Activated naive CD4-positive, alpha-beta T cell treated with anti-CD3 and anti-CD28 coated beads for 36 hours (primary cell): Measurements from ENCODE around the gene PROZ. TPM values are rescaled to one million over a fixed set of nuclear protein-coding genes. Genes with fewer than 3 reads are reported as not detected.

Experiments
- CTCF ChIA-PET: fragments of 350-600 bp; sonication (Branson Sonifier 250); formaldehyde crosslinking; loops from one replicate; lab custom pipeline; 2021; ENCODE audit warnings: antibody characterized with exemption; lab: Charles Lee
- DNase-seq: peaks from one replicate; pipeline ENCODE4 v3.0.0-alpha.2; 2020
- H3K27ac Mint-ChIP-seq: one replicate; pipeline ENCODE4 v1.8.0; 2021; ENCODE audit warnings: mild to moderate bottlenecking, mixed read lengths
- H3K27me3 Mint-ChIP-seq: one replicate; pipeline ENCODE4 v1.8.0; 2021; ENCODE audit warnings: low read depth, mixed read lengths
- H3K36me3 Mint-ChIP-seq: one replicate; pipeline ENCODE4 v1.8.0; 2021; ENCODE audit warnings: low read depth, mixed read lengths
- H3K4me1 Mint-ChIP-seq: one replicate; pipeline ENCODE4 v1.8.0; 2021; ENCODE audit warnings: low read depth, mixed read lengths
- H3K4me3 Mint-ChIP-seq: one replicate; pipeline ENCODE4 v1.8.0; 2021; ENCODE audit warnings: mild to moderate bottlenecking, moderate library complexity, mixed read lengths
- H3K9me3 Mint-ChIP-seq: one replicate; pipeline ENCODE4 v1.8.0; 2021; ENCODE audit warnings: mixed read lengths
- intact Hi-C: fragments of 100-400 bp; cut with micrococcal nuclease; formaldehyde crosslinking; loops from one replicate; pipeline ENCODE4 v1.15.1; 2023
- total RNA-seq, 2 experiments: library from RNA; stranded (reverse); gene quantifications; one replicate each; pipeline ENCODE4 v1.2.3, GENCODE V29; 2021

PROZ gene
- total RNA-seq, 2 experiments from 2014 or later = not detected

DNA sequence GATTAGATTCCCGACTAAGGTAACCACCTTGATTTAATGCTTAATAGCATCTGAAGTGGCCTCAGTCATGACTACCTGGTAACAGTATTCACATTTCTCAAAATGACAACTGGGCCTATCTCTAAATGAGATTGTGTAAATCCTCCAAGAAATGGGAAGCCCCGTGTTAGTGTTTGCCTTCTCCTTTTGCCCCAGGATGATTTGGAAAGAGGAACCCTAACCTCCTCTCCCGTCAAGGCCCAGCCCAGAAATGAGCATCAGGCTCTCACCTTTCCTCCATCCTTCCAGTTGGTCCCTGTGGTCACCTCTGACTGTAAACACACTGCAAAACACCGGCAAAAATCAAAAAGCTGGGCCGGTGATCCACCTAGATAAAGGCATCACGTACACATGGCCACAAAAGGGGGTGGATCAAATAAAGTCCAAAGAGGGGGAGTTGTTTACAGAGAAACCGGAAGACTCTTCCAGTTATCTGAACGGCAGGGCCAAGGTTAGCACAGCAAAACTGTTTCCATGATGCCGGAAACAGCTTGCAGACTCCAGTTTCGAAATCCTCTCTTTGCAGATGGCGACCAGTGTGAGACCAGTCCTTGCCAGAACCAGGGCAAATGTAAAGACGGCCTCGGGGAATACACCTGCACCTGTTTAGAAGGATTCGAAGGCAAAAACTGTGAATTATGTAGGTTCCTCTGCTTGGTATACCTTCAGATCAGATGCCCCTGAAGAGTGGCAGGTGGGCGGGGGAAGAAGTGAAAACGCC is 19.5 kb upstream of the PROZ start:
- H3K36me3 Mint-ChIP-seq = no peaks in the 10 kb centered on the region
- no peaks in the 10 kb centered on the region for H3K27me3 Mint-ChIP-seq
- CTCF ChIA-PET = no interaction called here
- intact Hi-C loops = no loop called here
- H3K9me3 Mint-ChIP-seq = no peaks in the 10 kb centered on the region
- H3K4me1 Mint-ChIP-seq = no peaks in the 10 kb centered on the region
- no peak overlapping the region for H3K4me3 Mint-ChIP-seq
- H3K27ac Mint-ChIP-seq = no peak overlapping the region
- DNase-seq = no peak

DNA sequence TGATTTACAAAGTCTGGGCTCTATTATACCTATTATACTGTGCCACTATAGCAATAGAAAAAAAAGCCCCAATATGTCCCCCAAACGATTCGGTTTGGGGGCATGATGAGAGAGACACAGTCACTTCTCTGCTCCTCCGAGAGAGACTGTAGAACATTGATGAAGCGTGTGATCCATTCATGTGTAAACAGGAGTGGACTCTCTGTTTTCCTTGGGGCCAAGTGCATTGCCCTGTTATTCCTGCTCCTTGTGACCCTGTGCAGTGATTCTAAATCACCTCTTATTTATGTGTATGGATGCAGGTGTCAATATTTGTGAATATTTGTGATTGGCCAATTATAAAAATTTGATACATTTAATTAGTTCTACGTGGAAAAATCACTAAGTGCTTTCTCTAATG is 18.9 kb upstream of the PROZ start:
- Mint-ChIP-seq H3K4me1 (no peaks in the 10 kb centered on the region), H3K9me3 (no peaks in the 10 kb centered on the region), H3K36me3 (no peaks in the 10 kb centered on the region), H3K4me3 (no peak overlapping the region), H3K27ac (no peak overlapping the region), H3K27me3 (no peaks in the 10 kb centered on the region)
- intact Hi-C loops = no loop called here
- no peak for DNase-seq
- CTCF ChIA-PET = interaction anchor here (0.7 kb wide), 1 partner anchor 11 kb away, joined by 9 read pairs; no protein-coding TSS in a partner anchor

DNA sequence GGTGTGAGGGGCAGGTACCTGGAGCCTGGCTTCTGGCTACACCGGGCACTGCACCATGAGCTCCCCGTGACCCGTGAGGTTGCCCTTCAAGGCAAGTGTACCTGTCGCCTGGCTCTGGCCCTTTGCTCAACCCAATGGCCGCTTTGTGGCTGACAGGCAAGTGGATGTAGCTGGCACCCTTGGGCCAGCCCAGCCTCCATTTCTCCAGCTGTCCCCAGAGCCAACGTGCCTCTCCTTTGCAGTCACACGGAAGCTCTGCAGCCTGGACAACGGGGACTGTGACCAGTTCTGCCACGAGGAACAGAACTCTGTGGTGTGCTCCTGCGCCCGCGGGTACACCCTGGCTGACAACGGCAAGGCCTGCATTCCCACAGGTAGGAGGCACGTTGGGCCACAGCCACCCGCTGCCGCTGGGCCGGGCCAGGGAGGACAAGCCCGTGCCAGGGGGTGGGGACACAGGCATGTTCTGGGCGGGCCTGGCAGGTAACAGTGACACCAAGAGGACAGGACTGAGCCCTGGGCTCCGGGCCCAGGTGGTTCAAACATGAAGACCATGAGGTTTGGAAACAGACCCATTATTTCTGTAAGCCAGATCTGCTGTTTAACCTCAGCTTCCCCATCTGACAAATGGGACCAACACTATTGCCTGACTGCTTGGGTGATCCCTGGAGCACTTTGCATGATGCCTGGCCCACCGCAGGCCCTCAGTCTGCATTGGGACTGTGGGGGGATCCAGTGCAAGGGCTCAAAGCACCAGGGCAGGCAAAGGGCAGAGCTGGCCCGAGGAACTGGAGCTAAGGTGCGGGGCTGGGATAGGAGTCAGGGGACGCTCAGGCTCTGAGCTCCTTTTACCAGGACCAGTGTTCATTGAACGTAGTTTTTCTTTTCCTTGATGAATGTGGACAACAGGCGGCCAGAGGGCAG is 17.5 kb upstream of the PROZ start:
- Mint-ChIP-seq H3K9me3 (peaks cover 6% of the 10 kb centered on the region), H3K36me3 (peaks cover 1% of the 10 kb centered on the region), H3K27ac (no peak overlapping the region), H3K27me3 (no peaks in the 10 kb centered on the region), H3K4me3 (no peak overlapping the region), H3K4me1 (peaks cover 8% of the 10 kb centered on the region)
- CTCF ChIA-PET = no interaction called here
- no peak for DNase-seq
- intact Hi-C loops = no loop called here

DNA sequence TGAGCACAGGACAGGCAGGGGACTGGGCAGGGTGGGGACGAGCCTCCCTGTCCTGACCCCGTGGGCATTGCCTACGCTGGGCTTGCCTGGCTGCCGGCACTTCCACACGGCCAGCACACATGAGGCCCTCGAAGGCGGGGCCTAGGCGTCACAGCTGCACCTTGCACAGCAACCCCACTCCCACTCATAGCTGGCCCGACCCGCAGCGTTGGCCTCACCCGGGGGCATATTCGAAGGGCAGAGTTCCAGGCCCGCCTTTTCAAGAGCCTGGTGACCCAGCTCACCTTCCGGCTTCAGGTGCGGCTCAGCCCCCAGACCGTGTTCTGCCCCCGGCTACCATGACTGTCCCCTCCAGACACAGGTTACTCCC is 16.9 kb upstream of the PROZ start:
- no peak for DNase-seq
- Mint-ChIP-seq H3K4me1 (peaks cover 9% of the 10 kb centered on the region), H3K36me3 (peaks cover 1% of the 10 kb centered on the region), H3K9me3 (peaks cover 6% of the 10 kb centered on the region), H3K27ac (no peak overlapping the region), H3K27me3 (no peaks in the 10 kb centered on the region), H3K4me3 (no peak overlapping the region)
- intact Hi-C loops = no loop called here
- CTCF ChIA-PET = no interaction called here

DNA sequence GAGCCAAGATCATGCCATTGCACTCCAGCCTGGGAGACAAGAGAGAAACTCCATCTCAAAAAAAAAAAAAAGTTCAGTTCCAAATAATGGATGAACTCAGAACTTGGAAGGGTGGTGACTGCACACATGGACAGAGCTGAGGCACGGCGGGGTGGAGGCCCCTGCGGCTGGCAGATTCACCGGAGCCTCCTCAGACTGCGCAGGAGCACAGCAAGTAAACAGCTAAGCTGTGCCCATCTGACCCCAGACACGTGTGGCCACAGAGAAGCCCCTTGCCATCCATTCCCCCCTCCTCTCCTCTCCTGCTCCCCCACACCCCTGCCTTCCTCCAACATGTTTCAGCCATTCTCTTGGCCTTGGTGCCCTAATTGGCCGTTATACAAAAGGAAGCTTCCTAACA is 15.6 kb upstream of the PROZ start:
- CTCF ChIA-PET = interaction anchor here (0.7 kb wide), 1 partner anchor 76 kb away, joined by 5 read pairs; no protein-coding TSS in a partner anchor
- Mint-ChIP-seq H3K27ac (no peak overlapping the region), H3K9me3 (peaks cover 6% of the 10 kb centered on the region), H3K4me1 (peaks cover 9% of the 10 kb centered on the region), H3K36me3 (peaks cover 1% of the 10 kb centered on the region), H3K4me3 (no peak overlapping the region), H3K27me3 (no peaks in the 10 kb centered on the region)
- no peak for DNase-seq
- intact Hi-C loops = no loop called here

DNA sequence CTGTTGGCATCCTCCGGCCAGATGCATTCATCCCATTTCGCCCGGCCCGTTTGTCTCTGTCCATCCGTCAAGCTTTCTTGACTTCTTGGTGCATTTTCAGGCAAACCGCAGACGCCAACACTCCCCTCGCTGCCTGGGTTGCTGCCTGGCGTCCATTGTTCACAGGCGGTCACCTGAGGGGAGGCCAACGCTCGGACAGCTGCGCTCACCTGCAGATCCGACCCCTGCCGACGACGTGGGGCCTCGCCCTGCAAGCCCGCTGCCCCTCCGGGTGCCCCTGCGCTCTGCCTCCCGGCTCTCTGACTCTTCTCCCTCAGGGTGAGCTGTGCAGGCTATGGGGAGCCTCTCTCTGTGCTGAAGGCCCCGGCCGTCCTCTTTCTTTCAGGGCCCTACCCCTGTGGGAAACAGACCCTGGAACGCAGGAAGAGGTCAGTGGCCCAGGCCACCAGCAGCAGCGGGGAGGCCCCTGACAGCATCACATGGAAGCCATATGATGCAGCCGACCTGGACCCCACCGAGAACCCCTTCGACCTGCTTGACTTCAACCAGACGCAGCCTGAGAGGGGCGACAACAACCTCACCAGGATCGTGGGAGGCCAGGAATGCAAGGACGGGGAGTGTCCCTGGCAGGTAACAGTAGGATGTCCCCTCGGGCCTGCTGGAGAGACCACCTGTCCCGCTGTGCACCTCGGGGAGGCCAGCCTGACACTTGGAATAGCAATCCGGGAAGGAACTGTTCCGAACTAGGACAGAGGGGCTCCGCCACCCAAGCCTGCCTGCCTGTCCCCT is 14.8 kb upstream of the PROZ start:
- peaks cover 1% of the 10 kb centered on the region for H3K36me3 Mint-ChIP-seq
- H3K4me3 Mint-ChIP-seq = no peak overlapping the region
- intact Hi-C loops = no loop called here
- peaks cover 9% of the 10 kb centered on the region for H3K4me1 Mint-ChIP-seq
- no peak for DNase-seq
- no peaks in the 10 kb centered on the region for H3K27me3 Mint-ChIP-seq
- no peak overlapping the region for H3K27ac Mint-ChIP-seq
- peaks cover 6% of the 10 kb centered on the region for H3K9me3 Mint-ChIP-seq
- CTCF ChIA-PET = no interaction called here

DNA sequence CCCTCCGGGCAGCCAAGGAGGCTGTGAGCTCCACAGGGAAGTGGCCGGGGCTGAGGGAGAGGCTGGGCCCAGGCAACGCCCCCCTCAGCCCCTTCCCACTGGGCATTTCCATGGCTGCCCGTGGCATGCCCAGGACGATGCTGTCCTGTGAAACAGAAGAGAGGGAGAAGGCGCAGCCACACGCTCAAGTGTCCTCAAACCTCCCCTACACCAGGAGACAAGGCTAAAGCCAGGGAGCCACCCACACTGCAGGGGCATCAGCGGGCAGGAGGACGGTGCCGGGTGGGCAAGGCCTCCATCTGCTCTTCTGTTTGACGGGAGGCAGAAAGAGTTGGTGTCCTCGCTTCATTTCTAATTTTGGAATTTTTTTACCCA is 14.2 kb upstream of the PROZ start:
- H3K9me3 Mint-ChIP-seq = peaks cover 6% of the 10 kb centered on the region
- intact Hi-C loops = no loop called here
- CTCF ChIA-PET = no interaction called here
- no peak overlapping the region for H3K27ac Mint-ChIP-seq
- H3K4me1 Mint-ChIP-seq = peaks cover 9% of the 10 kb centered on the region
- DNase-seq = no peak
- H3K36me3 Mint-ChIP-seq = peaks cover 1% of the 10 kb centered on the region
- no peak overlapping the region for H3K4me3 Mint-ChIP-seq
- no peaks in the 10 kb centered on the region for H3K27me3 Mint-ChIP-seq

DNA sequence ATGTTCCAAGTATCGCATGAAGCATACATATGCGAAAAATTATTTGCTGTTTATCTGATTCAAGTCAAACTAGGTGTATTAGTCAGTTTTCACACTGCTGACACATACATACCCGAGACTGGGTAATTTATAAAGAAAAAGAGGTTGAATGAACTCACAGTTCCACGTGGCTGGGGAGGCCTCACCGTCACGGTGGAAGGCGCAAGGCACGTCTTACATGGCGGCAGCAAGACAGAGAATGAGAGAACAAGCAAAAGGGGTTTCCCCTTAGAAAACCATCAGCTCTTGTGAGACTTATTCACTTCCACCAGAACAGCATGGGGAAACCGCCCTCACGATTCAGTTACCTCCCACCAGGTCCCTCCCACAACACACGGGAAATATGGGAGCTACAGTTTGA is 13.0 kb upstream of the PROZ start:
- H3K27ac Mint-ChIP-seq = no peak overlapping the region
- H3K27me3 Mint-ChIP-seq = no peaks in the 10 kb centered on the region
- intact Hi-C loops = loop anchor here (1.0 kb wide), 1 partner anchor 42 kb away; no protein-coding TSS in a partner anchor
- DNase-seq = peak; percentile 71
- H3K4me3 Mint-ChIP-seq = no peak overlapping the region
- H3K36me3 Mint-ChIP-seq = peaks cover 1% of the 10 kb centered on the region
- H3K4me1 Mint-ChIP-seq = peaks cover 9% of the 10 kb centered on the region
- peaks cover 6% of the 10 kb centered on the region for H3K9me3 Mint-ChIP-seq
- CTCF ChIA-PET = no interaction called here

DNA sequence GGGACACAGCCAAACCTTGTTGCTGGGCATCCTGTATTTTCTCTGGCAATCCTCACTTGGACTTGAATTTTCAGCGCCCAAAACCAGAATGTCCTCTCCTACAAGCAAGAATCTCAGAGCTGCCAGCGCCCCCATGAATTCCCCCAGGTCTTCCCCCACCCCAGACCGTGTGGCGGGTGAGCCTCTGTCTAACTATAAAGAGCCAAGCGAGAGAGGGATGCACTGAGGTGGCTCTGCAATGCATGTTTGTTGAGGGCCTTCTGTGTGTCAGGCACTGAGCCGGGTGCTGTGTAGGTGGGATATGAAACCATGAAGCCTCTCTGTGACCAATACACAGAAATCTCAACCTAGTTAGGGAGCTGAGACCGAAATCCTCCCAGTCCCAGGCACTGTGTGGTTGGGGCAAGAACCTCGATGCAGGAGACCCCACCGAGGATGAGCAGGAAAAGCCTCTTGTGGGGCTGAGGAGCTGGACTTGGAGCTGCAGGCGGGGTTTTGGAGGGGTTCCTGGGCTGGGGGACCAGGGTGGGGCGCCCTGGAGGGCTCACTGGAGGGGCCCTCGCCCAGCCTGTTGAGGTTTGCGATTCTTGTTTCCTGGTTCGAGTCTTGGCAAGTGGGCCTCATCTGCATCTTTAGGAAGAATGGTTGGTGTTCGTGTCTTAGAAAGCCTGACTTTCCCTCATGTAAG is 12.4 kb upstream of the PROZ start:
- Mint-ChIP-seq H3K27ac (no peak overlapping the region), H3K9me3 (peaks cover 6% of the 10 kb centered on the region)
- intact Hi-C loops = loop anchor here (1.0 kb wide), 1 partner anchor 41 kb away; no protein-coding TSS in a partner anchor

DNA sequence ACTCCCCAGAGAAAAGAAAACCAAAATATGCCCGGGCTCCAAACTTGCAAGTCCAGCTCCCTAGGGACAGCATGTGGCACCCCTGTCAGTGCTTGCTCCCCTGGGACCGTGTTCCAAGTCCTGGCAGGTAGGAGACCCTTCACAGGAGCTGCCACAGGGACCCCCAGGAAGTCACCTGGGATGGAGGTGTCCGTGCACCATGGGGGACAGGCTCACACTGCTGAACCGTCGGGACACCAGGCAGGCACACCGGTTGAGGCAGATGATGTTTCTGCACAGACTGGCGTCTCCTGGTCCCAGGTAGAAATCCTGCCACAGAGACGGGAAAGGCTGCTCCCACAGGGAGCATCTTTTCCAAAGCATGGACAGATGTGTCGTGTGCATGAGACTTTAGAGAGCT is 11.7 kb upstream of the PROZ start:
- no peak for DNase-seq
- CTCF ChIA-PET = no interaction called here
- Mint-ChIP-seq H3K4me3 (no peak overlapping the region), H3K9me3 (peaks cover 6% of the 10 kb centered on the region), H3K27ac (no peak overlapping the region), H3K36me3 (peaks cover 1% of the 10 kb centered on the region), H3K4me1 (peaks cover 11% of the 10 kb centered on the region), H3K27me3 (no peaks in the 10 kb centered on the region)
- intact Hi-C loops = no loop called here

More for the DNA sequence above, 12.4 kb upstream of the PROZ start:
- Mint-ChIP-seq H3K4me3 (no peak overlapping the region), H3K27me3 (no peaks in the 10 kb centered on the region), H3K36me3 (peaks cover 1% of the 10 kb centered on the region), H3K4me1 (peaks cover 9% of the 10 kb centered on the region)
- no peak for DNase-seq
- CTCF ChIA-PET = no interaction called here

DNA sequence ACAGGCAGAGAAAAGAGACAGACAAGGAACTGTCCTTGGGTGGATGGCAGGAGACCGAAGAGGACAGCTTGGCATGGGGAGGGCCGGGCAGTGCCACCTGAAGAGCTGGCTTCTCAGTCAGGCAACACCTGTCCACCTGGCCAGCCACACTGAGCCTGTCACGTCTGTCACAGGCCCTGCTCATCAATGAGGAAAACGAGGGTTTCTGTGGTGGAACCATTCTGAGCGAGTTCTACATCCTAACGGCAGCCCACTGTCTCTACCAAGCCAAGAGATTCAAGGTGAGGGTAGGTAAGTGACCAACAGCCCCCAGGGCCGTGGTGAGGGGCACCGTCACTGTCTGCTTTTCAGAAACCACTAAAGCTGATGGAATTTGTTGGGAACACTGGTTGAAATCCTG is 11.2 kb upstream of the PROZ start:
- Mint-ChIP-seq H3K27me3 (no peaks in the 10 kb centered on the region), H3K36me3 (peaks cover 1% of the 10 kb centered on the region), H3K9me3 (peaks cover 6% of the 10 kb centered on the region), H3K4me3 (no peak overlapping the region), H3K27ac (no peak overlapping the region), H3K4me1 (peaks cover 13% of the 10 kb centered on the region)
- CTCF ChIA-PET = no interaction called here
- intact Hi-C loops = no loop called here
- no peak for DNase-seq
